K562 (cell line): ENCODE measurements around the gene RAMP2. TPM values are rescaled to one million over a fixed set of nuclear protein-coding genes. Genes with fewer than 3 reads are reported as not detected.

Experiments used
- ATAC-seq: fragments of 200-7000 bp; cut with Tn5 transposase; 3 replicates; pipeline ENCODE4 v1.9.1; 2020; ENCODE audit warnings: moderate library complexity
- BruUV-seq: library from RNA; stranded (reverse); fragments of 400-500 nt; replicated peaks from 2 replicates; lab custom pipeline; 2021; lab: Mats Ljungman, UMichigan
- CTCF ChIA-PET: fragments of 300-600 bp; formaldehyde crosslinking; extraction: SDS; loops from one replicate; lab custom pipeline; 2021; ENCODE audit warnings: low intra/inter-chr PET ratio; lab: Yijun Ruan, JAX
- POLR2A ChIA-PET: fragments of 300-600, 350-650 bp; sonication (Branson Sonifier 250); formaldehyde crosslinking; extraction: SDS; loops from one replicate; lab custom pipeline; 2021; ENCODE audit warnings: antibody characterized with exemption, inconsistent platforms; lab: Yijun Ruan, JAX
- DNase-seq, 4 experiments: peaks; one replicate each; pipeline versions ENCODE4 v3.0.0 to v3.0.0-alpha.2; 2011 to 2018; ENCODE audit warnings: low spot score in 3 of 4, mixed read lengths in 3 of 4; ENCODE audit errors: extremely low read depth in 1 of 4
- FAIRE-seq: peaks from 2 replicates; lab custom pipeline; 2011; peaks lifted over from hg19 to GRCh38; lab: Jason Lieb, UNC
- H2AFZ ChIP-seq: 2 replicates; pipeline ENCODE4 v1.6.0; 2011; ENCODE audit warnings: low read depth, low read length, control low read depth, inconsistent platforms
- H3K27ac ChIP-seq: fragments of 200-600 bp; 3 replicates; pipeline ENCODE4 v1.8.0; 2011; ENCODE audit warnings: low read depth, mild to moderate bottlenecking, control low read depth, inconsistent platforms, low read length, moderate library complexity, mixed read lengths; ENCODE audit errors: extremely low read depth
- H3K27me3 ChIP-seq, 2 experiments: fragments of 300-600 bp in 1 of 2; 2 replicates in 1 of 2; 3 replicates in 1 of 2; pipeline versions ENCODE4 v1.6.0 to v1.8.0; 2011; ENCODE audit warnings: inconsistent platforms in 2 of 2, low read length in 2 of 2, mild to moderate bottlenecking in 1 of 2, mixed read lengths in 1 of 2, moderate library complexity in 1 of 2; ENCODE audit not compliant: control insufficient read depth in 2 of 2, insufficient read depth in 2 of 2
- H3K36me3 ChIP-seq: fragments of 300-600 bp; 3 replicates; pipeline ENCODE4 v1.8.0; 2011; ENCODE audit warnings: mild to moderate bottlenecking, low read length, inconsistent platforms; ENCODE audit not compliant: control insufficient read depth, insufficient read depth
- H3K4me1 ChIP-seq, 2 experiments: fragments of 200-600 bp in 1 of 2; replicated peaks in 1 of 2; 2 replicates in 1 of 2; 3 replicates in 1 of 2; pipeline versions ENCODE4 v1.5.1 to v1.8.0; 2011; ENCODE audit warnings: inconsistent platforms in 2 of 2, low read length in 2 of 2, mild to moderate bottlenecking in 1 of 2, mixed read lengths in 1 of 2, moderate library complexity in 1 of 2; ENCODE audit not compliant: control insufficient read depth in 2 of 2, insufficient read depth in 2 of 2
- H3K4me2 ChIP-seq: 2 replicates; pipeline ENCODE4 v1.6.1; 2011; ENCODE audit warnings: low read length, control low read depth, inconsistent platforms, mixed read lengths; ENCODE audit not compliant: insufficient read depth
- H3K4me3 ChIP-seq: fragments of 200-600 bp; sonication (generic), shearing (Covaris generic); 2 replicates; pipeline ENCODE4 v1.5.1; 2016; ENCODE audit warnings: control low read depth, inconsistent platforms
- H3K79me2 ChIP-seq: fragments of 200-600 bp; 3 replicates; pipeline ENCODE4 v1.8.0; 2011; ENCODE audit warnings: low read length, inconsistent platforms; ENCODE audit not compliant: control insufficient read depth, insufficient read depth
- H3K9ac ChIP-seq, 2 experiments: 2 replicates each; pipeline versions ENCODE4 v1.6.0 to v1.6.1; 2011; ENCODE audit warnings: low read depth in 2 of 2, low read length in 2 of 2, control low read depth in 1 of 2, inconsistent platforms in 1 of 2, mild to moderate bottlenecking in 1 of 2, mixed read lengths in 1 of 2; ENCODE audit not compliant: insufficient read depth in 1 of 2
- H3K9me1 ChIP-seq: one replicate; pipeline ENCODE4 v1.6.0; 2011; ENCODE audit warnings: inconsistent platforms, mild to moderate bottlenecking, low read length, moderate library complexity; ENCODE audit not compliant: control insufficient read depth, insufficient read depth
- H3K9me3 ChIP-seq: replicated peaks from 2 replicates; pipeline ENCODE4 v1.5.1; 2011; ENCODE audit warnings: low read depth, low read length, inconsistent platforms; ENCODE audit not compliant: control insufficient read depth, insufficient read depth
- H4K20me1 ChIP-seq: replicated peaks from 2 replicates; pipeline ENCODE4 v1.6.1; 2011; ENCODE audit warnings: low read length, inconsistent platforms, mixed read lengths; ENCODE audit not compliant: control insufficient read depth, insufficient read depth
- BCL6 ChIP-seq: fragments of 250-450 bp; sonication (Bioruptor Pico); IDR thresholded peaks from 2 replicates; pipeline ENCODE4 v1.4.0; 2020
- BRD9 ChIP-seq: fragments of 450-650 bp; IDR thresholded peaks from 2 replicates; pipeline ENCODE4 v1.6.1; 2018; ENCODE audit warnings: low read depth; ENCODE audit not compliant: partially characterized antibody
- EP300 ChIP-seq: IDR thresholded peaks from 2 replicates; pipeline ENCODE4 v1.6.1; 2012; ENCODE audit warnings: low read length, improper control_type of control experiment
- ETV5 ChIP-seq: sonication (generic); formaldehyde crosslinking; IDR thresholded peaks from 2 replicates; pipeline ENCODE4 v1.4.0; 2020; ENCODE audit warnings: low read depth, mild to moderate bottlenecking, missing genetic modification reagents
- ETV6 ChIP-seq, 3 experiments: fragments of 150-350 bp in 1 of 3; sonication (generic) in 1 of 3; formaldehyde crosslinking in 1 of 3; IDR thresholded peaks; 2 replicates each; pipeline versions ENCODE4 v1.6.1 to v1.8.0; 2014 to 2022; ENCODE audit warnings: borderline replicate concordance in 2 of 3, low read depth in 2 of 3, antibody characterized with exemption in 1 of 3, low read length in 1 of 3, mild to moderate bottlenecking in 1 of 3, missing genetic modification reagents in 1 of 3
- FOS ChIP-seq: IDR thresholded peaks from 3 replicates; pipeline ENCODE4 v1.6.1; 2011; ENCODE audit not compliant: insufficient read length; ENCODE audit errors: extremely low read depth
- KLF16 ChIP-seq: IDR thresholded peaks from 2 replicates; pipeline ENCODE4 v1.6.1; 2016; ENCODE audit warnings: antibody characterized with exemption
- THAP12 ChIP-seq: fragments of 250-450 bp; sonication (Bioruptor Pico); IDR thresholded peaks from 2 replicates; pipeline ENCODE4 v1.9.0; 2021; ENCODE audit warnings: mild to moderate bottlenecking, inconsistent platforms
- ZNF280A ChIP-seq: fragments of 450-650 bp; IDR thresholded peaks from 2 replicates; pipeline ENCODE4 v1.6.1; 2018; ENCODE audit warnings: mild to moderate bottlenecking, low read depth; ENCODE audit not compliant: partially characterized antibody
- ZNF347 ChIP-seq: fragments of 450-650 bp; formaldehyde crosslinking; IDR thresholded peaks from 2 replicates; pipeline ENCODE4 v1.4.0; 2020; ENCODE audit warnings: low read depth, mild to moderate bottlenecking, moderate library complexity
- ZNF518B ChIP-seq: fragments of 250-450 bp; sonication (Bioruptor Pico); IDR thresholded peaks from 2 replicates; pipeline ENCODE4 v1.5.0; 2021; ENCODE audit warnings: mild to moderate bottlenecking, moderate library complexity
- ZNF695 ChIP-seq: fragments of 450-650 bp; formaldehyde crosslinking; IDR thresholded peaks from 2 replicates; pipeline ENCODE4 v1.4.0; 2020; ENCODE audit warnings: mild to moderate bottlenecking, moderate library complexity
- WGBS: fragments of 100-300 bp; shearing (Covaris generic); methylation state at CpG from one replicate; pipeline ENCODE4 v1.1.6; 2016; ENCODE audit warnings: low coverage, mixed read lengths; ENCODE audit not compliant: insufficient coverage; ENCODE audit errors: missing lambda C conversion rate; 5-methylcytosine and 5-hydroxymethylcytosine counted together
- in situ Hi-C: fragments of 300-500 bp; cut with MboI; formaldehyde crosslinking; loops from 4 replicates; pipeline ENCODE4 v1.15.0; 2018; ENCODE audit warnings: inconsistent platforms, mixed read lengths
- intact Hi-C: fragments of 100-400 bp; cut with micrococcal nuclease; formaldehyde crosslinking; loops from 2 replicates; pipeline ENCODE4 v1.14.2; 2022
- polyA plus RNA-seq, 8 experiments: library from polyadenylated mRNA; depleted of rRNA in 4 of 8; stranded (reverse) in 5 of 8; unstranded in 3 of 8; fragments of >200 nt; fragmentation: Nextera tagmentation in 2 of 8; fragmentation: Illumina TruSeq in 1 of 8; extraction: Ambion mirVana in 2 of 8; extraction: Trizol in 1 of 8; gene quantifications; 2 replicates each; pipeline versions ENCODE4 v1.2.1 to v1.2.3, GENCODE V29; 2011 to 2014; ENCODE audit warnings: inconsistent platforms in 1 of 8, missing spikeins in 1 of 8
- total RNA-seq, 7 experiments: library from RNA; depleted of rRNA in 6 of 7; stranded (reverse); fragments of >200 nt in 6 of 7; fragmentation: Illumina TruSeq in 2 of 7; extraction: Trizol in 2 of 7; gene quantifications; 2 replicates each; pipeline versions ENCODE4 v1.2.1 to v1.2.3, GENCODE V29; 2011 to 2021; ENCODE audit warnings: low replicate concordance in 1 of 7

Gene RAMP2
- total and polyA plus RNA-seq, 9 of the 15 experiments (the other 6 are each of a cell fraction or from before 2014, with no cell fraction given) = not detected

GRCh38 chr17:42783791-42784138, 22.7 kb downstream of the RAMP2 start (continued):
- TF ChIP-seq ZNF695 (CRISPR knock-in tag) (no peak), BCL6 (no peak)

- Histone ChIP-seq H3K9me1 (no peaks in the 10 kb centered on the region), H3K4me2 (no peak overlapping the region), H3K27ac (no peak overlapping the region), H4K20me1 (no peaks in the 10 kb centered on the region), H3K36me3 (peaks cover 71% of the 10 kb centered on the region), H2AFZ (no peak overlapping the region), H3K27me3 (no peaks in the 10 kb centered on the region), H3K4me1 (peaks cover 17 to 68% of the 10 kb centered on the region in 2 experiments; a peak in 4 of 5 replicates), H3K9ac (no peak overlapping the region), H3K9me3 (no peaks in the 10 kb centered on the region), H3K79me2 (peaks cover 33% of the 10 kb centered on the region), H3K4me3 (no peak overlapping the region)
- POLR2A ChIA-PET = interaction anchor here (5.2 kb wide), 1 partner anchor 12 kb away, joined by 47 read pairs; the partner anchor contains the start of genes CNTD1 and COA3
- BruUV-seq = no TSS peak
- FAIRE-seq (no peak), ATAC-seq (no peak), DNase-seq (no peak)
- in situ Hi-C loops = no loop called here
- 94% methylated on average over 24 of the region's 25 CpGs for WGBS
- intact Hi-C loops = no loop called here
- CTCF ChIA-PET = interaction anchor here (0.5 kb wide), 1 partner anchor 55 kb away, joined by 3 read pairs; no protein-coding TSS in a partner anchor
- TF ChIP-seq ETV5 (CRISPR knock-in tag) (no peak), ZNF280A (no peak), KLF16 (no peak), ZNF518B (no peak), THAP12 (CRISPR knock-in tag) (no peak), EP300 (no peak), ZNF347 (CRISPR knock-in tag) (no peak), BRD9 (no peak), FOS (no peak), ETV6 (IDR thresholded peaks at IDR 0.05; ENCODE audit: borderline replicate concordance in 1 of 2, low read depth in 2 of 2, low read length in 1 of 2) (no peak), ETV6 (CRISPR knock-in tag; IDR thresholded peaks at IDR 0.05; ENCODE audit: borderline replicate concordance) (no peak)
Measured at GRCh38 chr17:42784409-42784808, 23.4 kb downstream of the RAMP2 start.
